ENCODE measurements around the gene GALK2.
"Not testable (repeated sequence)": the region's sequence is repeated elsewhere in the genome, so short reads cannot be mapped to it uniquely, and the experiment has no call there.

GALK2 gene

GRCh38 chr15:49215768-49216739 is 46.0 kb downstream of the GALK2 start:
- no peak for DNase-seq (ENCODE audit: low read depth in 2 of 2, low spot score in 1 of 2)

GRCh38 chr15:49223536-49224274 is 53.7 kb downstream of the GALK2 start:
- no peak for DNase-seq (ENCODE audit: low read depth in 2 of 2, low spot score in 1 of 2)

- no peak for DNase-seq (ENCODE audit: low read depth in 2 of 2, low spot score in 1 of 2)
Measured at GRCh38 chr15:49225572-49226281, 55.7 kb downstream of the GALK2 start.

- DNase-seq (ENCODE audit: low read depth in 2 of 2, low spot score in 1 of 2): no peak
Measured at GRCh38 chr15:49227602-49228001, 57.6 kb downstream of the GALK2 start.

GRCh38 chr15:49229922-49230321 is 59.9 kb downstream of the GALK2 start:
- no peak for DNase-seq (ENCODE audit: low read depth in 2 of 2, low spot score in 1 of 2)

- no peak for DNase-seq (ENCODE audit: low read depth in 2 of 2, low spot score in 1 of 2)
Measured at GRCh38 chr15:49232236-49232806, 62.3 kb downstream of the GALK2 start.

GRCh38 chr15:49235446-49236124 is 65.5 kb downstream of the GALK2 start:
- DNase-seq (ENCODE audit: low read depth in 2 of 2, low spot score in 1 of 2): peak in 1 of 2 donors; percentile 12

GRCh38 chr15:49236869-49237268 is 66.8 kb downstream of the GALK2 start:
- no peak for DNase-seq (ENCODE audit: low read depth in 2 of 2, low spot score in 1 of 2)

- DNase-seq (ENCODE audit: low read depth in 2 of 2, low spot score in 1 of 2): no peak
Measured at GRCh38 chr15:49238342-49238741, 68.3 kb downstream of the GALK2 start.

- DNase-seq (ENCODE audit: low read depth in 2 of 2, low spot score in 1 of 2): no peak
Measured at GRCh38 chr15:49239105-49239504, 69.1 kb downstream of the GALK2 start.

- DNase-seq (ENCODE audit: low read depth in 2 of 2, low spot score in 1 of 2): no peak
Measured at GRCh38 chr15:49242820-49243219, 72.8 kb downstream of the GALK2 start.

- DNase-seq (ENCODE audit: low read depth in 2 of 2, low spot score in 1 of 2): no peak
Measured at GRCh38 chr15:49247556-49248110, 77.6 kb downstream of the GALK2 start.

GRCh38 chr15:49248291-49248690 is 78.2 kb downstream of the GALK2 start:
- no peak for DNase-seq (ENCODE audit: low read depth in 2 of 2, low spot score in 1 of 2)

- no peak for DNase-seq (ENCODE audit: low read depth in 2 of 2, low spot score in 1 of 2)
Measured at GRCh38 chr15:49255966-49256759, 86.1 kb downstream of the GALK2 start.

- not testable (repeated sequence) for DNase-seq (ENCODE audit: low read depth in 2 of 2, low spot score in 1 of 2)
Measured at GRCh38 chr15:49265117-49265516, 95.1 kb downstream of the GALK2 start.

GRCh38 chr15:49265911-49266310 is 95.9 kb downstream of the GALK2 start:
- no peak for DNase-seq (ENCODE audit: low read depth in 2 of 2, low spot score in 1 of 2)

- no peak for DNase-seq (ENCODE audit: low read depth in 2 of 2, low spot score in 1 of 2)
Measured at GRCh38 chr15:49270541-49271421, 100.7 kb downstream of the GALK2 start.

- DNase-seq (ENCODE audit: low read depth in 2 of 2, low spot score in 1 of 2): no peak
Measured at GRCh38 chr15:49273734-49274318, 103.8 kb downstream of the GALK2 start.

Data from stimulated activated CD8-positive, alpha-beta memory T cell treated with anti-CD3 and anti-CD28 coated beads, Interleukin-4, amount 100 ng/mL, for 4 hours (primary cell).